Tongue (tissue), 2 donors: ENCODE data around the gene KNG1. TPM values are rescaled to one million over a fixed set of nuclear protein-coding genes. Genes with fewer than 3 reads are reported as not detected.
"Not testable (repeated sequence)": the region's sequence is repeated elsewhere in the genome, so short reads cannot be mapped to it uniquely, and the experiment has no call there.

ENCODE experiments used
- DNase-seq: peaks from one replicate; pipeline ENCODE4 v3.0.0-alpha.2; 2015
- total RNA-seq: library from RNA; depleted of rRNA; stranded (reverse); fragments of >200 nt; gene quantifications from one replicate; pipeline ENCODE4 v1.2.3, GENCODE V29; 2014

Gene KNG1
- total RNA-seq, 1 donor from 2014 or later, result not detected

DNA sequence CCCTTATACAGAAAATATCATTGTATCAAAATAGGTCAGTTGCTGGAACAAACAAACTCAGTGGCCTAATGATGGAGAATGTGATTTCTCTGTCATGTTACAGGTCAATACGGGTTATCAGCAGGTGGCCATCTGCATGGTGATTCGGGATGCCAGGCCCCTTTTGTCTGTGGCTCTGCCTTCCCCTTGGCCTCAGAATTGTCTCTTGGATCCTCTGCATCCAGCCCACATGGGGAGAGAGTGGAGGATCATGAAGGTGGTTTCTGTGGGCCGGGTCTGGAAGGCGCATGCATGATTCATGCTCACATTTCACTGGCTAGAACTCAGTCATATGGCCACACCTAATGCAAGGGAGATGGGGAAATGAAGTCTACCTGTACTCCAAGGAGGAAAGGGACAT, 6.5 kb upstream of the KNG1 start:
- not testable (repeated sequence) for DNase-seq

DNA sequence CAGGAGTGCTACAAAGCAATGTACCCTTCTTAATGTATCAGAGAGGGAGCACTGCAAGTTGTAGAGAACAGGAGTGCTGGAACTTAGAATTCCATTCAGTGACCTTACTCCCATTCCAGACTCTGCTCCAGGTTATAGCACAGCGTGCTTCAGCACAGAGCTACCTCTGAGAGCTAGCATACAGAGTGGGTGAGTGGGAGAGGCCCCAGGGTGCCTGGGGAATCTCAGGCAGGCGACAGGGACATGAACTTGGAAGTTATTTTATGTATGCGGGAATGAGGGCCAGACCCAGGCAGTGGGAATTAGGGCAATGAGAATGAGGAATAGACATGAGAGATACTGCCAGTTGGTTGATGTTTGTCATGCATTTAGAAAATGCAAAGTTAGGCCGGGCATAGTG, 3.7 kb upstream of the KNG1 start:
- DNase-seq, result no peak

GRCh38 chr3:186719945-186720739, 3.0 kb downstream of the KNG1 start:
- no peak for DNase-seq

- no peak for DNase-seq
Measured at GRCh38 chr3:186722457-186722856, 5.3 kb downstream of the KNG1 start.

GRCh38 chr3:186724911-186725310, 7.8 kb downstream of the KNG1 start:
- DNase-seq, result no peak

GRCh38 chr3:186732169-186732766, 15.1 kb downstream of the KNG1 start:
- no peak for DNase-seq

GRCh38 chr3:186742618-186743380, 25.6 kb downstream of the KNG1 start:
- no peak for DNase-seq

DNA sequence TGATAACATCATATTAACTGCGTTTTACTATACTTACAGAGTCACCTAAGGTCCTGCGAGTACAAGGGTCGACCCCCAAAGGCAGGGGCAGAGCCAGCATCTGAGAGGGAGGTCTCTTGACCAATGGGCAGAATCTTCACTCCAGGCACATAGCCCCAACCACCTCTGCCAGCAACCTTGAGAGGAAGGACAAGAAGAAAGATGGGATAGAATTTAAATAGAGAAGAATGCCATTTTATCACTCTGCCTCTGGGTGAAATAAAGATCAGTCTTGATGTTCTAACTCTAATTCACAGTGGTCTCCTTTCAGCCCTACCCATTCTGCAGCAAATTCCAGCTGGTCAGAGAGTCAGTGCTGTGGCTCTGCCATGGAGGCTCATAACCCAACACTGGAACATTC, 26.5 kb downstream of the KNG1 start:
- DNase-seq, result no peak

DNA sequence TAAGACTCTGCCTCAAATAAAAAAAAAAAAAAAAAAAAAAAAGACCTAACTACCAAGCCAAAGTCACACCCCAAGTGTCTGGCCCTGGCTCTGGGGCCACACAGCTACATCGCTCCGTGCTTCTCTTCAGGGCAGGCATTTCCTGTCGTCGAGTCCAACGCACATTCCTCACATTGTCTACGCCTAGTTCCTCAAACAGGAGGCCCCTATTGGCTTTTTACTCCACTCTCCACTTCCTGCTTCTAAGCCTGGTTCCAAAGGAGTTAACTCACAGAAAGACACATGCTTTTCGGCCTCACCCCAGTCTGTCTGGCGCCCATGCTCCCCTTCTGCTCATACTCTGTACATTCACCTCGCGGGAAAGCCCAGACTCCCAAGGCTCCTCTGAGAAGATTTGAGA, 28.8 kb downstream of the KNG1 start:
- peak; percentile 44 for DNase-seq

DNA sequence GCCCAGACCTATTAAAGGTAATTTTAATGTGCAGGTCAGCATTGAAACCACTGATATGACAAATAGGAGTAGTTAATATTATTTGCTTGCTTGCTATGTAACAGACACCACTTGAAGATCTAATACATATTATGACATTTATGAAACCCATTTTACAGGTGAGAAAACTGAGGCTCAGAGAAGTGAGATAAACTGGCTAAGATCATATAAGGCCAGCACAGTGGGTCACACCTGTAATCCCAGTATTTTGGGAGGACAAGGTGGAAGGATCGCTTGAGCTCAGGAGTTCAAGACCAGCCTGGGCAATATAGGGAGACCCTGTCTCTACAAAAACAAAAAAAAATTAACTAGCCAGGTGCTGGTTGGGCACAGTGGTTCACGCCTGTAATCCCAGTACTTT, 33.2 kb downstream of the KNG1 start:
- DNase-seq, result no peak

GRCh38 chr3:186751480-186751879, 34.3 kb downstream of the KNG1 start:
- DNase-seq, result no peak

- DNase-seq, result no peak
Measured at GRCh38 chr3:186754006-186754405, 36.8 kb downstream of the KNG1 start.

DNA sequence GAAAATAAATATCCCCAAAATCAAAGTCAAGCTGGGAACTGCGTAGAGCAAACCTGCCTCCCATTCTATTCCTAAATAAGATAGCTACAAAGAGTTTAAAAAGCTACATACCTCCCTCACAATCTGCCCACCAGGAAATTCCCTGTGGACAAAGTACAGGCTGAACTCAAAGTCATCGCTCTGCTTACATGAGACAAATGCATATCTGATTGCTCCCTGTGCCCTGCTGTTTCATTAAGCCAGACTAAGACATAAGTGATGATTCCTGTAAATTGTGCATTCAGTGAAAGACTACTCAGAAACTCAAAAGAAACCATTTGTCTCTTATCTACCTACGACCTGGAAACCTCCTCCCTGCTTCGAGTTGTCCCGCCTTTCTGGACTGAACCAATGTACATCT, 37.7 kb downstream of the KNG1 start:
- DNase-seq, result no peak

- DNase-seq, result no peak
Measured at GRCh38 chr3:186757214-186757613, 40.1 kb downstream of the KNG1 start.

DNA sequence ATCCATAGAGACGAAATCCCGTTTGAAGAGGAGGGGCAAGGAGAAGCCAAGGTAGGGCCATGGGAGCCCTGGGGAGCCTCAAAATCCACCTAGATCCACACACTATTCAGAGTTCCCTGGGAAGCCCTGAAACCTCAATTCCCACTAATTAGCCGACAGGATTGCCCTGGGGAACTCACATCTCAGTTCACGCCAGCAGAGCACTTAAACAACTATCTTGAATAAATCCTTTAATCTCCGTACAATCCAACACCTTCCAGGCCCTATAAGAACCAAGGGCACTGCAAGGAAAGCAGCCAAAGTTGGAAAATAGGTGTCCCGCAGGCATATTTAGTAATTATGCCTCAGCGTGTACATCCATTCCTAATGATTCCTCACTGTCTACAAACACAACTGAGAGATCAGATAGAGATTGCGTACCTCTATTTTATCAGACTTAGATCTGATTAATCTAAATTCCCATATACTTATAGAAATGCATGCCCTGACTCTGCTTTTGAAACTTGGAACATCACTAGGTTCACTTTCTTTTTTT, 40.6 kb downstream of the KNG1 start:
- no peak for DNase-seq

DNA sequence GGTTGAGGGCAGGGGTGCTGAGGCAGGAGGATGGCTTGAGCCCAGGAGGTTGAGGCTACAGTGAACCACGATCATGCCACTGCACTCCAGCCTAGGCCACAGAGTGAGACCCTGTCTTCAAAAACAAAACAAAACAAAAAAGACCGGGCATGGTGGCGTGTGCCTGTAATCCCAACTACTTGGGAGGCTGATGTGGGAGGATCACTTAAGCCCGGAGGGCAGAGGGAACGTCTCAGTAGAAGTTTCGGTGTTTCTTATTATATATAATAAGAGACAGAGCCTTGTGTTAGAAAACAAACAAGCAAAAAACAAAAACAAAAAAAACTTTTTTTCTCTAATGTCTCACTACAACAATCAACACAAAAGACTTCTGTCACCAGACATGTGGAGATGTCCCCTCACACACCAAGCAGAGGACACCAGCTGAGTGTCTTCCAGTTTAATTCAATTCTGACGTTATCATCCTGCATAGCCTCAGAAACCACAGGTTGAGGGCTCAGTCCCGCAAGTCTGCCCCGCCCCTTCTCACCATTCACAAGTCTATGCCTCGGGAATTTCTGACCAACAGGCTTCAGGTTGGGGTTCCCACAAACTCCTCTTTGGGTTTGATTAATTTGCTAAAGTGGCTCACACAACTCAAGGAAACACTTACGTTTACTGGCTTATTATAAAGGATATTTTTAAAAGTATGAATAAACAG, 42.2 kb downstream of the KNG1 start:
- no peak for DNase-seq

DNA sequence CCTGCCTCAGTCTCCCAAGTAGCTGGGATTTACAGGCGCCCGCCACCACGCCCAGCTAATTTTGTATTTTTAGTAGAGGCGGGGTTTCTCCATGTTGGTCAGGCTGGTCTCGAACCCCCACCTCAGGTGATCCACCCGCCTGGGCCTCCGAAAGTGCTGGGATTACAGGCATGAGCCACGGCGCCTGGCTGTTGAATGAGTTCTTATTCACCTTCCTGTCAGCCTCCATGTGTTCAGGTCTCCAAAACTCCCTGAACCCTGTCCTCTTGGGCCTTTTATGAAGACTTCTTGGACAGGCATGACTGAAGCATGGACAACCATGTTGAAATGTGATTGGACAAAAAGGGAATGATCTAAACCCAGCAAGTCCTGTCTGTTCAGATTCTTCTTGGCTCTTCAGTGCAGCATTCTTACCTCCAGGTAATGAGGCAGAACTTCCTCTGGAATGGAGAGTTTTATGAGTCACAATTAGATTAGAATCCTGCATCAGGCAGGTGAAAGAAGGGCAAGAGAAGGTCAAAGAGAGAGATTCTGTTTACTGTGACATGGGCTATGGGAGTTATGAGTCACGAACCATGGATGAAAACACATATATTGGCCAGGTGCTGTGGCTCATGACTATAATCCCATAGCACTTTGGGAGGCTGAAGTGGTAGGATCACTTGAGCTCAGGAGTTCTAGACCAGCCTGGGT, 43.1 kb downstream of the KNG1 start:
- DNase-seq, result no peak

GRCh38 chr3:186760897-186761447, 43.8 kb downstream of the KNG1 start:
- no peak for DNase-seq

DNA sequence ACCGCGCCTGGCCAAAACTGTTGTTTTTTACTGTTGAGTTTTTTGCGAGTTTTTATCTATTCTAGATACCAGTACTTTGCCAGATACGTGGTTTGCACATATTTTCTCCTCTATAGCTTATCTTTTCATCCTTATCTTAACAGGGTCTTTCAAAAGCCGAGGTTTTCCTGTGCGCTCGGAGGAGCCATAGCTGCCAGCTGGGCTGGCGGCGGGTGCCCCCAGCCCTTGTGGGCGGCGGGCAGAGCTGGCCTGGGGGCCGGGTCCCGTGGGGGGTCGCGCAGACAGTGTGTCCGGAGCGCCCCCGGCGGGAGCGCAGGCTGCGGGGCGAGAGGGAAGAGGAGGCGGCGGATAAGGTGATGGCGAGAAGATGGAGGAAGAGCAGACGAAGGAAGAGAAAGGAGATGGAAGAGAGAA, 55.1 kb downstream of the KNG1 start:
- DNase-seq, result no peak

GRCh38 chr3:186772701-186773417, 55.7 kb downstream of the KNG1 start:
- DNase-seq, result peak; percentile 66

- DNase-seq, result no peak
Measured at GRCh38 chr3:186775999-186776398, 58.8 kb downstream of the KNG1 start.
